Astrocyte of the cerebellum (primary cell): ENCODE measurements around the gene LGALS4.

Source experiments
- DNase-seq: peaks from one replicate; pipeline ENCODE4 v3.0.0-alpha.2; 2011; ENCODE audit warnings: low read depth
- H3K4me3 ChIP-seq: 2 replicates; pipeline ENCODE4 v1.5.1; 2011; ENCODE audit warnings: mild to moderate bottlenecking, low read depth, low read length, moderate library complexity
- in situ Hi-C: cut with HindIII; loops from 2 replicates; pipeline ENCODE4 v1.10.0; 2017; ENCODE audit warnings: low sequenced_read_pairs
- TF ChIP-seq, protein P1 (sequence below): IDR thresholded peaks from 2 replicates; pipeline ENCODE4 v1.5.1; 2012; ENCODE audit warnings: low read length, low read depth, moderate library complexity, mild to moderate bottlenecking; ENCODE audit errors: missing control alignments

LGALS4 gene

GRCh38 chr19:38837656-38838121, 24.9 kb upstream of the LGALS4 start:
- in situ Hi-C loops, result no loop called here
- no peak overlapping the region for H3K4me3 ChIP-seq
- TF ChIP-seq, protein P1, sequence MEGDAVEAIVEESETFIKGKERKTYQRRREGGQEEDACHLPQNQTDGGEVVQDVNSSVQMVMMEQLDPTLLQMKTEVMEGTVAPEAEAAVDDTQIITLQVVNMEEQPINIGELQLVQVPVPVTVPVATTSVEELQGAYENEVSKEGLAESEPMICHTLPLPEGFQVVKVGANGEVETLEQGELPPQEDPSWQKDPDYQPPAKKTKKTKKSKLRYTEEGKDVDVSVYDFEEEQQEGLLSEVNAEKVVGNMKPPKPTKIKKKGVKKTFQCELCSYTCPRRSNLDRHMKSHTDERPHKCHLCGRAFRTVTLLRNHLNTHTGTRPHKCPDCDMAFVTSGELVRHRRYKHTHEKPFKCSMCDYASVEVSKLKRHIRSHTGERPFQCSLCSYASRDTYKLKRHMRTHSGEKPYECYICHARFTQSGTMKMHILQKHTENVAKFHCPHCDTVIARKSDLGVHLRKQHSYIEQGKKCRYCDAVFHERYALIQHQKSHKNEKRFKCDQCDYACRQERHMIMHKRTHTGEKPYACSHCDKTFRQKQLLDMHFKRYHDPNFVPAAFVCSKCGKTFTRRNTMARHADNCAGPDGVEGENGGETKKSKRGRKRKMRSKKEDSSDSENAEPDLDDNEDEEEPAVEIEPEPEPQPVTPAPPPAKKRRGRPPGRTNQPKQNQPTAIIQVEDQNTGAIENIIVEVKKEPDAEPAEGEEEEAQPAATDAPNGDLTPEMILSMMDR, result no peak
- no peak for DNase-seq

GRCh38 chr19:38836983-38837626, 24.4 kb upstream of the LGALS4 start:
- DNase-seq, result no peak
- in situ Hi-C loops, result no loop called here
- TF ChIP-seq, protein P1, result no peak

GRCh38 chr19:38836159-38836982, 23.6 kb upstream of the LGALS4 start:
- no peak overlapping the region for H3K4me3 ChIP-seq
- no peak for DNase-seq
- TF ChIP-seq, protein P1, result no peak
- in situ Hi-C loops, result no loop called here

More at GRCh38 chr19:38836983-38837626, 24.4 kb upstream of the LGALS4 start:
- no peak overlapping the region for H3K4me3 ChIP-seq

- TF ChIP-seq, protein P1, result no peak
- no peak overlapping the region for H3K4me3 ChIP-seq
- DNase-seq, result no peak
- in situ Hi-C loops, result no loop called here
Measured at GRCh38 chr19:38834590-38834989, 21.8 kb upstream of the LGALS4 start.

GRCh38 chr19:38834104-38834490, 21.4 kb upstream of the LGALS4 start:
- in situ Hi-C loops, result no loop called here
- no peak for DNase-seq
- no peak overlapping the region for H3K4me3 ChIP-seq
- TF ChIP-seq, protein P1, result no peak

GRCh38 chr19:38833092-38833425, 20.3 kb upstream of the LGALS4 start:
- no peak for DNase-seq
- TF ChIP-seq, protein P1, result no peak
- no peak overlapping the region for H3K4me3 ChIP-seq
- in situ Hi-C loops, result no loop called here
